GM10266 (cell line): ENCODE measurements around the gene PCDHA13.

Experiments used
- DNase-seq: peaks from one replicate; pipeline ENCODE4 v3.0.0; 2012; ENCODE audit errors: extremely low spot score
- TF ChIP-seq, protein P1 (sequence below): IDR thresholded peaks from 2 replicates; pipeline ENCODE4 v1.5.1; 2012; ENCODE audit warnings: mild to moderate bottlenecking, low read depth; ENCODE audit not compliant: control insufficient read depth, insufficient read depth; ENCODE audit errors: missing control alignments

PCDHA13 gene

DNA sequence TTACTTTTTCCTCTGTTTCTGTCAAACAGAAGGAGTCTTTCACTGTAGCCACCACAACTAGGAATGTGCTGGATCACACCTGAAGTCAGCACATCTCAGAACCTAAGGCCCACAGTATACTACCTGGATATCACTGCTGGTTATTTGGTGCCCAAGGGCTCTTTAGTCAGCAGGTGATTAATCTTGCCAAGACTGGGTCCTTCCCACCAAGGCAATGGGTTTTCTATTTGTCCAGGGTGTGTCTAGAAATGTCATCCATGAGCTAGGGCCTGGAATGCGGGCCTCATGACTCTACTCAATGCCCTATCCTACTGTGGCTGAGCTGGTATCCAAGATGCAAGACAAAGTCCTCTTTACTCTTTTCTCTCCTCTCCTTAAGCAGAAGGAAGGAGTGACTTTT, 34.4 kb downstream of the PCDHA13 start:
- DNase-seq = no peak
- TF ChIP-seq, protein P1, sequence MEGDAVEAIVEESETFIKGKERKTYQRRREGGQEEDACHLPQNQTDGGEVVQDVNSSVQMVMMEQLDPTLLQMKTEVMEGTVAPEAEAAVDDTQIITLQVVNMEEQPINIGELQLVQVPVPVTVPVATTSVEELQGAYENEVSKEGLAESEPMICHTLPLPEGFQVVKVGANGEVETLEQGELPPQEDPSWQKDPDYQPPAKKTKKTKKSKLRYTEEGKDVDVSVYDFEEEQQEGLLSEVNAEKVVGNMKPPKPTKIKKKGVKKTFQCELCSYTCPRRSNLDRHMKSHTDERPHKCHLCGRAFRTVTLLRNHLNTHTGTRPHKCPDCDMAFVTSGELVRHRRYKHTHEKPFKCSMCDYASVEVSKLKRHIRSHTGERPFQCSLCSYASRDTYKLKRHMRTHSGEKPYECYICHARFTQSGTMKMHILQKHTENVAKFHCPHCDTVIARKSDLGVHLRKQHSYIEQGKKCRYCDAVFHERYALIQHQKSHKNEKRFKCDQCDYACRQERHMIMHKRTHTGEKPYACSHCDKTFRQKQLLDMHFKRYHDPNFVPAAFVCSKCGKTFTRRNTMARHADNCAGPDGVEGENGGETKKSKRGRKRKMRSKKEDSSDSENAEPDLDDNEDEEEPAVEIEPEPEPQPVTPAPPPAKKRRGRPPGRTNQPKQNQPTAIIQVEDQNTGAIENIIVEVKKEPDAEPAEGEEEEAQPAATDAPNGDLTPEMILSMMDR = no peak

DNA sequence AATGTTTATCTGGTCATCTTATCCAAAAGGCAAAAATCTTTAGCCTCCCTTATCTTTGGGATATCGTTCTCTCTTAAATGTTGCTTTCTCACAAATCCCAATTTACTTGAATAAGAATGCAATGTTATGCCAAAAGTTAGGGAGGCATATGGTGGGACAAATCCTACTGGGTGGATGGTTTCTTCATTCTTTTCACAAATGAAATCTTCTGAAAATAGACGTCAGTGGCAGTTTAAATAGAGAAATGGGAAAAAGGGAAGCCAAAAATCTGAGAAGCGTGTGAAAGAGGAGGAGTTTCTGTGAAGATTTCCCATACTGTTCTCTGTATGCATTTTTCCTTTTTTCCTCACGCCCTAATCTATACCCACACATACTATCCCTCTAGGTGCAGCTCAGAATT, 41.7 kb downstream of the PCDHA13 start:
- TF ChIP-seq, protein P1 = no peak
- no peak for DNase-seq

DNA sequence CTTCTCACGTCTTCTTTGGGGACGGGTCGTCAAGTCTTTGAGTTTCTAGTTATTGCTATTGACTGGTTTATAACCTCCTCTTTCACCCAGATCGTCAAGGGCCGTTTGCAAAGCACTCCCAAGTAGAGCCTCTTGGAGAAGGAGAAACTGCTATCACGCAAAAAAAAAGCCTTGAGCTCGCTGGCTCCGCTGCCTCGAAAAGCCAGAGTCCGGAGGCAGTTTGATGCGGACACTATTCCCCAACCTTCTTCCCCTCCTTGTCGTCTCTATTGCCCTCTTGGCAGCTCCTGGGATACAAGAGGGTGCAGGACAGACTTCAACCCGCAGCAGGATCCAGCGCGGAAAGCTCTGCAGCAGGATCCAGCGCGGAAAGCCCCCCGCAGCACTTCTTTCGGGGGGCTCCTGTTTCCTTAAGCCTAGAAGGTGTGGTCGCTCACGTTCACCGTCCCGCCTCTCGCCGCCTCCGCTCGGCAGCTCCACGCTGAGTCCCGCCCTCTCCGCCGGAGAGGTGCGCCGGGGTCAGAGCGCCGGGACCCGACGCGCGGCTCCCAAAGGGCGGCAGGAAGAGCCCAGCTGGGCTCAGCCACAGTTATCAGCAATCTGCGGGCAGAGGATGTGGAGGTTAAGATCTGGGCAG, 44.0 kb downstream of the PCDHA13 start, which contains the start of gene PCDHAC1:
PCDHAC1 (plus strand) TSS at position 494 of the 637 bp plus-strand sequence. CDS start 594 bp downstream, outside the sequence.
- no peak for DNase-seq
- TF ChIP-seq, protein P1 = no peak

DNA sequence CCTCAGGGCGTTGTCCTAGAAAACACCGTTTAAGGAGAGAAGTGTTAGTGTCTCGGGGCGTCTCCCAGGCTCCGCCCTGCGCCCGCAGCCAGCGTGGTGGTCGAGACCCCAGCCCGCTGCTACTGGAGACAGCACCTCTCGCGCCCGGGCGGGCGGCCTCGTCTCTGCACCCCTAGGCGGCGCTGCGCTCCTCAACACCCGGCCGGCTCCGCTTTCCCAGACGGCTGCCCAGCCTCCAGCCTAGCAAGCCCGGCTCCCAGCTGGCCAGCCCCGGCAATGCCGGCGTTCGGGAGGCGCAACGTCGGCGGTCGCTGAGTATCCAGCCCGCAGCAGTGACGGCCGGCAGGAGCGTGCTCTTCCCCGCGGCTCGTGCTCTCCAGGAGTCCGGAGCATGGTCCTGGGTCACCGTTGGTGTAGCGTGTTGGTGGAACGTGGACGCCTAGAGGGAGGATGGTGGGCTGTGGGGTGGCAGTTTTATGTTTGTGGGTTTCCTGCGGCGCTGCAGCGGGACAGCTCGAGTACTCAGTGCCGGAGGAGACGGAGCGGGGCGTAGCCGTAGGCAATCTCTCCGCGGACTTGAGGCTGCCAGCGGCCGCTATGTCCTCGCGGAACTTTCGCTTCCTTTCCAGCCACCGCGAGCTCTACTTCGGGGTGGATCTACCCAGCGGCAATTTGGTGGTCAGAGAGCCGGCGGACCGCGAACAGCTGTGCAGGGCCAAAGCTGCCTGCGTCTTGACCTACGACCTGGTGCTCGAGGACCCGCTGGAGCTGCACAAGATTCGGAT, 44.7 kb downstream of the PCDHA13 start:
- no peak for DNase-seq
- TF ChIP-seq, protein P1 = no peak

DNA sequence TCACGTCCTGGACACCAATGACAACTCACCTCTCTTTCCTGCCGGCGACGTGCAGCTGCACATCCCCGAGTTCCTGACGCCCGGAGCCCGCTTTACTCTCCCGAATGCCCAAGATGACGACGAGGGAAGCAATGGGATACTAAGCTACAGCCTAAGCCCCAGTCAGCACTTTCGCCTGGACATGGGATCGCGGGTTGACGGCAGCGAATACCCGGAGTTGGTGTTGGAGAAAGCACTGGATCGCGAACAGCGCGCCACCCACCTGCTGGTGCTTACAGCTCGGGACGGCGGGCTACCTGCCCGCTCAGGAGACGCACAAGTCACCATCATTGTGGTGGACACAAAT, 45.3 kb downstream of the PCDHA13 start:
- TF ChIP-seq, protein P1 = no peak
- no peak for DNase-seq
